ENCODE results near the gene SDCBP2. TPM values are rescaled to one million over a fixed set of nuclear protein-coding genes. Genes with fewer than 3 reads are reported as not detected.
A peak's percentile ranks its signal among the peaks of the same experiment; 100 is the strongest.

Gene SDCBP2
- total RNA-seq, 1 experiment from 2014 or later, result 1.9 TPM

DNA sequence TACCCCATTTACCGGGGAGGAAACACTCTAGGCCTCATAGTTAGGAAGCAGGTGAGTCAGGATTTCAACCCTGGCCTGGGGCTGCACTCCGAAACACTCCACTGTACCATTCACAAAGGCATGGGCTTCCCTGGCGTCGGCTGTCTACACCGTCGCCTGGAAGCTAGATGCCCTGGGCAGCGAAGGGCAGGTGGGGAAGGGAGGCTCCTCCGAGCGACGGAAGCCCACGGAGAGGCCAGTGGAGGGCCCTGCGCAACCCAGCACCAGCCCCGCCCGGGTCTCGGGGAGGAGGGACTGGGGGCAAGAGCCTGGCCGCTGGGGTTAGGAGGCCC is 16.1 kb downstream of the SDCBP2 start:
- Histone ChIP-seq H2BK5ac (ENCODE audit: insufficient read length, low read length) (no peak overlapping the region), H3K79me2 (ENCODE audit: insufficient read depth, low read length) (no peaks in the 10 kb centered on the region), H3K4me2 (ENCODE audit: insufficient read depth, insufficient read length, low read length) (peak overlapping the region; percentile 42), H4K5ac (ENCODE audit: insufficient read length, low read depth, low read length) (no peak overlapping the region), H3K27me3 (ENCODE audit: insufficient read depth, low read length) (no peaks in the 10 kb centered on the region), H2BK120ac (ENCODE audit: low read depth, low read length, poor library complexity, severe bottlenecking) (no peak overlapping the region), H4K8ac (replicated peaks; ENCODE audit: insufficient read length, low read depth, low read length) (no peak overlapping the region), H2BK12ac (ENCODE audit: insufficient read length, low read depth, low read length) (no peak overlapping the region), H2BK20ac (ENCODE audit: low read depth, low read length, poor library complexity, severe bottlenecking) (no peak overlapping the region), H3K4me1 (ENCODE audit: insufficient read depth, low read length) (no peaks in the 10 kb centered on the region; the same call in 1 of the 2 replicates), H3K23ac (ENCODE audit: insufficient read length, low read depth, low read length) (no peak overlapping the region), H3K9me3 (ENCODE audit: control insufficient read depth, low read depth, low read length) (no peaks in the 10 kb centered on the region), H3K9ac (ENCODE audit: extremely low read depth, insufficient read length, low read length) (no peak overlapping the region), H3K23me2 (ENCODE audit: insufficient read length, low read depth, low read length, poor library complexity, severe bottlenecking) (peaks cover 5% of the 10 kb centered on the region), H2BK15ac (ENCODE audit: low read depth, low read length) (no peak overlapping the region), H4K91ac (ENCODE audit: insufficient read length, low read depth, low read length) (no peak overlapping the region), H2AK5ac (ENCODE audit: insufficient read length, low read length) (no peak overlapping the region), H3T11ph (ENCODE audit: low read length) (no peak overlapping the region), H3K18ac (ENCODE audit: insufficient read length, low read depth, low read length) (no peak overlapping the region), H3K56ac (ENCODE audit: insufficient read length, low read depth, low read length) (no peak overlapping the region), H4K20me1 (ENCODE audit: control insufficient read depth, insufficient read depth, insufficient read length) (no peaks in the 10 kb centered on the region), H3K79me1 (ENCODE audit: insufficient read depth, low read depth, low read length, poor library complexity, severe bottlenecking) (no peaks in the 10 kb centered on the region), H3K27ac (ENCODE audit: insufficient read length, low read depth, low read length) (no peak overlapping the region), H3K4ac (ENCODE audit: low read depth, low read length) (no peak overlapping the region), H3K14ac (ENCODE audit: insufficient read depth, low read length) (peak overlapping the region; percentile 69), H2AFZ (ENCODE audit: low read length) (no peak overlapping the region)
- Mint-ChIP-seq H3K4me3 (peak overlapping the region; percentile 42 to 55; a peak in 3 of 5 replicates), H3K4me1 (peaks cover 11 to 13% of the 10 kb centered on the region in 2 experiments), H3K27ac (no peak overlapping the region), H3K9me3 (no peaks in the 10 kb centered on the region), H3K36me3 (ENCODE audit: insufficient read depth in 1 of 3, low read depth in 3 of 3) (no peaks in the 10 kb centered on the region), H3K27me3 (ENCODE audit: low read depth) (peaks cover 17% of the 10 kb centered on the region)
- no CpG with 5 or more reads among the region's 16 CpGs for WGBS (ENCODE audit: extremely low coverage, insufficient read length, low lambda C conversion rate)
- TF ChIP-seq, protein P1, sequence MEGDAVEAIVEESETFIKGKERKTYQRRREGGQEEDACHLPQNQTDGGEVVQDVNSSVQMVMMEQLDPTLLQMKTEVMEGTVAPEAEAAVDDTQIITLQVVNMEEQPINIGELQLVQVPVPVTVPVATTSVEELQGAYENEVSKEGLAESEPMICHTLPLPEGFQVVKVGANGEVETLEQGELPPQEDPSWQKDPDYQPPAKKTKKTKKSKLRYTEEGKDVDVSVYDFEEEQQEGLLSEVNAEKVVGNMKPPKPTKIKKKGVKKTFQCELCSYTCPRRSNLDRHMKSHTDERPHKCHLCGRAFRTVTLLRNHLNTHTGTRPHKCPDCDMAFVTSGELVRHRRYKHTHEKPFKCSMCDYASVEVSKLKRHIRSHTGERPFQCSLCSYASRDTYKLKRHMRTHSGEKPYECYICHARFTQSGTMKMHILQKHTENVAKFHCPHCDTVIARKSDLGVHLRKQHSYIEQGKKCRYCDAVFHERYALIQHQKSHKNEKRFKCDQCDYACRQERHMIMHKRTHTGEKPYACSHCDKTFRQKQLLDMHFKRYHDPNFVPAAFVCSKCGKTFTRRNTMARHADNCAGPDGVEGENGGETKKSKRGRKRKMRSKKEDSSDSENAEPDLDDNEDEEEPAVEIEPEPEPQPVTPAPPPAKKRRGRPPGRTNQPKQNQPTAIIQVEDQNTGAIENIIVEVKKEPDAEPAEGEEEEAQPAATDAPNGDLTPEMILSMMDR (conservative IDR thresholded peaks at IDR 0.05), result no peak
- no peak for DNase-seq

Measured in H9 (cell line).